ENCODE data around the gene PASK.

The PASK gene

GRCh38 chr2:241066171-241066892, 82.9 kb downstream of the PASK start:
- TF ChIP-seq MAX (IDR thresholded peaks at IDR 0.05) (no peak), USF1 (IDR thresholded peaks at IDR 0.05) (no peak), TCF12 (IDR thresholded peaks at IDR 0.05; ENCODE audit: low read depth) (no peak), TAF1 (IDR thresholded peaks at IDR 0.05; ENCODE audit: low read depth) (no peak), EP300 (IDR thresholded peaks at IDR 0.05; ENCODE audit: borderline replicate concordance) (no peak), ZBTB7A (IDR thresholded peaks at IDR 0.05; ENCODE audit: low read depth) (no peak), CEBPB (IDR thresholded peaks at IDR 0.05) (no peak), CREB1 (IDR thresholded peaks at IDR 0.05; ENCODE audit: low read depth) (no peak), RAD21 (IDR thresholded peaks at IDR 0.05; ENCODE audit: low read depth) (no peak), TEAD4 (IDR thresholded peaks at IDR 0.05) (no peak), REST (IDR thresholded peaks at IDR 0.05; ENCODE audit: low read depth) (no peak), FOXM1 (IDR thresholded peaks at IDR 0.05; ENCODE audit: borderline replicate concordance, low read depth) (no peak), YY1 (IDR thresholded peaks at IDR 0.05; ENCODE audit: low read depth) (no peak), EGR1 (IDR thresholded peaks at IDR 0.05) (no peak), NFIC (IDR thresholded peaks at IDR 0.05) (no peak)

GRCh38 chr2:241065355-241065803, 83.9 kb downstream of the PASK start:
- TF ChIP-seq USF1 (IDR thresholded peaks at IDR 0.05) (no peak), TCF12 (IDR thresholded peaks at IDR 0.05; ENCODE audit: low read depth) (no peak), TAF1 (IDR thresholded peaks at IDR 0.05; ENCODE audit: low read depth) (no peak), TEAD4 (IDR thresholded peaks at IDR 0.05) (no peak), FOXM1 (IDR thresholded peaks at IDR 0.05; ENCODE audit: borderline replicate concordance, low read depth) (no peak), EP300 (IDR thresholded peaks at IDR 0.05; ENCODE audit: borderline replicate concordance) (no peak), NFIC (IDR thresholded peaks at IDR 0.05) (no peak), CREB1 (IDR thresholded peaks at IDR 0.05; ENCODE audit: low read depth) (no peak), ZBTB7A (IDR thresholded peaks at IDR 0.05; ENCODE audit: low read depth) (no peak), CEBPB (IDR thresholded peaks at IDR 0.05) (no peak)

GRCh38 chr2:241064802-241065354, 84.4 kb downstream of the PASK start:
- TF ChIP-seq CEBPB (IDR thresholded peaks at IDR 0.05) (no peak), MAX (IDR thresholded peaks at IDR 0.05) (no peak), ZBTB7A (IDR thresholded peaks at IDR 0.05; ENCODE audit: low read depth) (no peak), YY1 (IDR thresholded peaks at IDR 0.05; ENCODE audit: low read depth) (no peak), FOXM1 (IDR thresholded peaks at IDR 0.05; ENCODE audit: borderline replicate concordance, low read depth) (no peak), USF1 (IDR thresholded peaks at IDR 0.05) (no peak), EP300 (IDR thresholded peaks at IDR 0.05; ENCODE audit: borderline replicate concordance) (no peak), NFIC (IDR thresholded peaks at IDR 0.05) (no peak), TEAD4 (IDR thresholded peaks at IDR 0.05) (no peak), CREB1 (IDR thresholded peaks at IDR 0.05; ENCODE audit: low read depth) (no peak), REST (IDR thresholded peaks at IDR 0.05; ENCODE audit: low read depth) (no peak)

- TF ChIP-seq CEBPB (IDR thresholded peaks at IDR 0.05) (no peak), REST (IDR thresholded peaks at IDR 0.05; ENCODE audit: low read depth) (no peak), FOXM1 (IDR thresholded peaks at IDR 0.05; ENCODE audit: borderline replicate concordance, low read depth) (no peak), EGR1 (IDR thresholded peaks at IDR 0.05) (no peak), CREB1 (IDR thresholded peaks at IDR 0.05; ENCODE audit: low read depth) (no peak), USF1 (IDR thresholded peaks at IDR 0.05) (no peak), RAD21 (IDR thresholded peaks at IDR 0.05; ENCODE audit: low read depth) (no peak)
Observed at GRCh38 chr2:241064008-241064801, 85.1 kb downstream of the PASK start.
